Skeletal muscle tissue (tissue), 4 donors: ENCODE results near the gene PRAMEF1. TPM values are rescaled to one million over a fixed set of nuclear protein-coding genes. Genes with fewer than 3 reads are reported as not detected.
"Not testable (repeated sequence)": the region's sequence is repeated elsewhere in the genome, so short reads cannot be mapped to it uniquely, and the experiment has no call there.

Experiments used
- H3K27ac ChIP-seq: one replicate; pipeline ENCODE4 v1.7.0; 2013; ENCODE audit warnings: mild to moderate bottlenecking, low read depth, low read length, inconsistent platforms
- H3K27me3 ChIP-seq, 3 donors: one replicate each; pipeline ENCODE4 v1.7.0; 2013; ENCODE audit warnings: low read length in 3 of 3; ENCODE audit not compliant: control insufficient read depth in 3 of 3, insufficient read depth in 3 of 3
- H3K36me3 ChIP-seq, 3 donors: one replicate each; pipeline ENCODE4 v1.7.0; 2013; ENCODE audit warnings: low read length in 3 of 3; ENCODE audit not compliant: control insufficient read depth in 3 of 3, insufficient read depth in 3 of 3
- H3K4me1 ChIP-seq, 3 donors: one replicate each; pipeline ENCODE4 v1.7.0; 2013; ENCODE audit warnings: low read length in 3 of 3, mild to moderate bottlenecking in 3 of 3; ENCODE audit not compliant: control insufficient read depth in 3 of 3, insufficient read depth in 3 of 3
- H3K4me3 ChIP-seq, 3 donors: one replicate each; pipeline ENCODE4 v1.7.0; 2013; ENCODE audit warnings: low read length in 3 of 3
- H3K9ac ChIP-seq, 3 donors: one replicate each; pipeline ENCODE4 v1.7.0; 2013; ENCODE audit warnings: low read length in 3 of 3, mild to moderate bottlenecking in 3 of 3, moderate library complexity in 2 of 3, low read depth in 1 of 3
- H3K9me3 ChIP-seq, 3 donors: one replicate each; pipeline ENCODE4 v1.7.0; 2013; ENCODE audit warnings: low read length in 3 of 3; ENCODE audit not compliant: control insufficient read depth in 3 of 3
- total RNA-seq: library from RNA; depleted of rRNA; stranded (reverse); fragments of >200 nt; gene quantifications from one replicate; pipeline ENCODE4 v1.2.3, GENCODE V29; 2014
- donor health status: Osteomylitis.

PRAMEF1 gene
- total RNA-seq, 1 donor from 2014 or later, result not detected

GRCh38 chr1:12773438-12773837, 17.8 kb upstream of the PRAMEF1 start, which contains the start of gene PRAMEF12:
Gene PRAMEF12, plus strand, starts transcription at chr1:12773738. Its CDS starts 1,130 bp downstream, at chr1:12774868.
- no peaks in the 10 kb centered on the region for H3K9me3 ChIP-seq
- H3K9ac ChIP-seq, result no peak within 1 kb of the TSS
- peaks cover 3 to 14% (median 9%) of the 10 kb centered on the region in 3 donors for H3K27me3 ChIP-seq

GRCh38 chr1:12774801-12775345, 16.3 kb upstream of the PRAMEF1 start:
- H3K4me3 ChIP-seq, result no peak overlapping the region
- no peaks in the 10 kb centered on the region for H3K9me3 ChIP-seq
- H3K36me3 ChIP-seq, result no peaks in the 10 kb centered on the region
- H3K4me1 ChIP-seq, result no peaks in the 10 kb centered on the region
- peaks cover 2 to 8% (median 7%) of the 10 kb centered on the region in 3 donors for H3K27me3 ChIP-seq
- H3K27ac ChIP-seq, result no peak overlapping the region
- no peak overlapping the region for H3K9ac ChIP-seq

More at GRCh38 chr1:12773438-12773837, 17.8 kb upstream of the PRAMEF1 start, which contains the start of gene PRAMEF12:
- Histone ChIP-seq H3K36me3 (no peaks in the 10 kb centered on the region), H3K27ac (no peak within 1 kb of the TSS), H3K4me3 (no peak within 1 kb of the TSS), H3K4me1 (no peaks in the 10 kb centered on the region)

DNA sequence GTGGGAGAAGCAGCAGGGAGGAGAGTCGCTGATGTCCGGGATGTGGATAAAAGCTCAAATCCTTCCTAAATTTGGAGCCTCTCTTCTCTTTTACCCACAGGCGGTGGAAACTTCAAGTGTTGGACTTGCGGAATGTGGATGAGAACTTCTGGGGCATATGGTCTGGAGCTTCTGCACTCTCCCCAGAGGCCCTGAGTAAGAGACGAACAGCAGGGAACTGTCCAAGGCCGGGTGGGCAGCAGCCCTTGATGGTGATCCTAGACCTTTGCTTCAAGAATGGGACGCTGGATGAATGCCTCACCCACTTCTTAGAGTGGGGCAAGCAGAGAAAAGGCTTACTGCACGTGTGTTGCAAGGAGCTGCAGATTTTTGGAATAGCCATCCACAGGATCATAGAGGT, 15.8 kb upstream of the PRAMEF1 start:
- no peak overlapping the region for H3K9ac ChIP-seq

GRCh38 chr1:12776801-12777557, 14.2 kb upstream of the PRAMEF1 start:
- Histone ChIP-seq H3K4me3 (no peak overlapping the region), H3K9ac (no peak overlapping the region), H3K27me3 (no peaks in the 10 kb centered on the region), H3K4me1 (no peaks in the 10 kb centered on the region), H3K27ac (no peak overlapping the region), H3K9me3 (no peaks in the 10 kb centered on the region), H3K36me3 (no peaks in the 10 kb centered on the region)

More for the DNA sequence above, 15.8 kb upstream of the PRAMEF1 start:
- no peaks in the 10 kb centered on the region for H3K9me3 ChIP-seq
- H3K4me1 ChIP-seq, result no peaks in the 10 kb centered on the region
- H3K27me3 ChIP-seq, result peaks cover 0 to 2% (median 2%) of the 10 kb centered on the region in 3 donors
- no peak overlapping the region for H3K4me3 ChIP-seq
- H3K27ac ChIP-seq, result no peak overlapping the region
- H3K36me3 ChIP-seq, result no peaks in the 10 kb centered on the region

DNA sequence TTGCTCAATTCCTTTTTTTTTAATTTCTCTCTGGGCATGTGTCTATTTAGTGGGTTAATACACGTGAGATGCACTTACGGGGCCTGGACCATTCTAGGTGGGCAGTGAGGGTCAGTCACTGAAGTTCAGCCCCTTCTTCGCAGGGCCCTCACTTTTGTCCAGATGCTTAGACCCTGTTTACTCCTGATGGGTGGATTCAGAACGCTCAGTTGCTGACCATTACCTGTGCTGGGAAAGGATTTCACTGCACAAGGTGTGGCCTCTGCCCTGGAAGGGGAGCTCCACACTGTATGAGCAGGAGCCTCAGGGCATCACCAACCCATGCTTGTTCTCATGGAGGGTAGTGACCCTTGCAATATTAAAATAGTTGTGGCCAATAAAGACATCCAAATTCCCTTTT, 13.1 kb upstream of the PRAMEF1 start:
- no peaks in the 10 kb centered on the region for H3K27me3 ChIP-seq
- no peaks in the 10 kb centered on the region for H3K9me3 ChIP-seq
- no peaks in the 10 kb centered on the region for H3K4me1 ChIP-seq
- H3K4me3 ChIP-seq, result no peak overlapping the region
- no peak overlapping the region for H3K27ac ChIP-seq
- no peak overlapping the region for H3K9ac ChIP-seq
- no peaks in the 10 kb centered on the region for H3K36me3 ChIP-seq

GRCh38 chr1:12778907-12779306, 12.3 kb upstream of the PRAMEF1 start:
- Histone ChIP-seq H3K9me3 (no peaks in the 10 kb centered on the region), H3K9ac (no peak overlapping the region), H3K36me3 (no peaks in the 10 kb centered on the region), H3K27me3 (no peaks in the 10 kb centered on the region), H3K4me1 (no peaks in the 10 kb centered on the region), H3K27ac (no peak overlapping the region), H3K4me3 (no peak overlapping the region)

DNA sequence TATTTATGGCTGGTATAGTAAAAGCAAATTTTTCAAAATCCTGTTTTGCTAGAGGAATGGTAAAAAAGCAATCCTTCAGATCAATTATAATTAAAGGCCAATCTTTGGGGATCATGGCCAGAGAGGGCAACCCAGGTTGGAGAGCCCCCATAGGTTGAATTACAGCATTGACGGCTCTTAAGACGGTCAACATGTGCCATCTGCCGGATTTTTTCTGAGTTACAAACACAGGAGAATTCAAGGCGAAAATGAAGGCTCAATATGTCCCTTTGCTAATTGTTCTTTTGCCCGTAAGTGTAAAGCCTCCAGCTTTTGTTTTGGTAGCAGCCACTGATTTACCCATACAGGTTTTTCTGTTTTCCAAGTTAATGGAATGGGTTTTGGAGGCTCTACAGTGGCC, 9.7 kb upstream of the PRAMEF1 start:
- H3K4me1 ChIP-seq, H3K27ac ChIP-seq, H3K4me3 ChIP-seq, H3K27me3 ChIP-seq, H3K36me3 ChIP-seq, H3K9me3 ChIP-seq, H3K9ac ChIP-seq: not testable (repeated sequence)

DNA sequence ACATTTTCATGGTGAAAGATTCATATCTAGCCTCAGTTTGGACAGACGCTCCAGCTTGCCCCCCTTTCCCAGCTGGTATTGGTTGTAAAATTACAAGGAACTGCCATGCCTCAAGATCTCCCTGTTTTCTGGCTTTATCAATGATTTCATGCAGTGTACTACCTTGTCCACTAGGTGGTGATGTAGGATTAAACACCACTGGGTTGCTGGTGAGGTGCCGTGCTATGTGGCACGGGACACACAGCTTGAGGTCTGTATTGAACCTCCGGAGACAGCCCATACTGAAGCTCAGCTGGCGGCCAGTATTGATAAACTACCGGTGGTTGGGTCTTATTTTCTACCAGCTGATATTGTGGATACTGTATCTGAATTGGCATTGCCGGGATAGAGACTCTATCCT, 7.4 kb upstream of the PRAMEF1 start:
- H3K9me3 ChIP-seq, H3K4me1 ChIP-seq, H3K36me3 ChIP-seq, H3K9ac ChIP-seq, H3K27ac ChIP-seq, H3K27me3 ChIP-seq, H3K4me3 ChIP-seq: not testable (repeated sequence)

GRCh38 chr1:12784729-12785128, 6.5 kb upstream of the PRAMEF1 start:
- not testable (repeated sequence) for H3K9me3 ChIP-seq, H3K4me1 ChIP-seq, H3K9ac ChIP-seq, H3K4me3 ChIP-seq, H3K36me3 ChIP-seq, H3K27me3 ChIP-seq, H3K27ac ChIP-seq

DNA sequence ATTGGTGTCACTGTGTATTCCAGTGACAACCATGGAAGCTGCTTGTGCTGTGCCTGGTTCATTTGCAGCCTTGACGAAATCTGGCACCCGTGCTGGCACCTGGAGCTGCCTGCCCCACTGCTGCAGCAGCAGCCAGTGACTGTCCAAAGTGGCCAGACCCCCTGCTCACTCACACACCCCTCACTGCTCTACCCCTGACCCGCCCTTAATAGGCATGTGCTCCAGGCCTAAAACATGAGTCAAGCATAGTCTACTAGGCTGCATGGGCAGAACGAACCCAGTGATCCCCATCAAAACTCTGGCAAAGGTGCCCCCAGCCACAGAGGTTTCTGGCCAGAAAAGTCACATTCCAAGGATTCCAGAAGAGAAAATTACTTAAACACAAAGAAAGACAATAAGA, 7.7 kb downstream of the PRAMEF1 start:
- Histone ChIP-seq H3K9me3 (no peaks in the 10 kb centered on the region), H3K27me3 (no peaks in the 10 kb centered on the region), H3K4me3 (no peak overlapping the region), H3K27ac (no peak overlapping the region), H3K9ac (no peak overlapping the region), H3K36me3 (no peaks in the 10 kb centered on the region), H3K4me1 (no peaks in the 10 kb centered on the region)
